Neural cell (in vitro differentiated cells): ENCODE data around the gene AHNAK2.
"Not testable (repeated sequence)": the region's sequence is repeated elsewhere in the genome, so short reads cannot be mapped to it uniquely, and the experiment has no call there.

ENCODE experiments used
- CTCF ChIP-seq: fragments of 450-650 bp; IDR thresholded peaks from 2 replicates; pipeline ENCODE4 v1.5.1; 2014; ENCODE audit warnings: antibody characterized with exemption, mild to moderate bottlenecking, moderate library complexity; ENCODE audit not compliant: poor library complexity, severe bottlenecking
- EZH2 ChIP-seq: fragments of 200-600, 300-800 bp; shearing (Covaris generic), sonication (generic); IDR thresholded peaks from 2 replicates; pipeline ENCODE4 v1.6.1; 2014; ENCODE audit warnings: antibody characterized with exemption, low read length, borderline replicate concordance, mild to moderate bottlenecking; ENCODE audit not compliant: insufficient read depth, poor library complexity, severe bottlenecking
- RAD21 ChIP-seq: fragments of 450-650 bp; conservative IDR thresholded peaks from 2 replicates; pipeline ENCODE4 v1.6.1; 2014; ENCODE audit warnings: antibody characterized with exemption, mild to moderate bottlenecking, moderate library complexity
- SMC3 ChIP-seq: fragments of 450-650 bp; conservative IDR thresholded peaks from 2 replicates; pipeline ENCODE4 v1.6.1; 2014; ENCODE audit warnings: antibody characterized with exemption, mild to moderate bottlenecking, moderate library complexity; ENCODE audit not compliant: poor library complexity
- TAF1 ChIP-seq: IDR thresholded peaks from 2 replicates; pipeline ENCODE4 v1.6.1; 2012; ENCODE audit warnings: low read depth

GRCh38 chr14:104944436-104945205 lies 33.6 kb downstream of the AHNAK2 start:
- not testable (repeated sequence) for TF ChIP-seq CTCF, EZH2, TAF1, RAD21, SMC3
